Activated CD8-positive, alpha-beta memory T cell treated with anti-CD3 and anti-CD28 coated beads for 1 hour (primary cell): ENCODE measurements around the gene GRID1.
"Not testable (repeated sequence)": the region's sequence is repeated elsewhere in the genome, so short reads cannot be mapped to it uniquely, and the experiment has no call there.

Experiments
- DNase-seq, 2 donors: peaks; one replicate each; pipeline ENCODE4 v3.0.0-alpha.2; 2020; ENCODE audit warnings: low read depth in 1 of 2; ENCODE audit errors: extremely low read depth in 1 of 2

GRID1 gene

DNA sequence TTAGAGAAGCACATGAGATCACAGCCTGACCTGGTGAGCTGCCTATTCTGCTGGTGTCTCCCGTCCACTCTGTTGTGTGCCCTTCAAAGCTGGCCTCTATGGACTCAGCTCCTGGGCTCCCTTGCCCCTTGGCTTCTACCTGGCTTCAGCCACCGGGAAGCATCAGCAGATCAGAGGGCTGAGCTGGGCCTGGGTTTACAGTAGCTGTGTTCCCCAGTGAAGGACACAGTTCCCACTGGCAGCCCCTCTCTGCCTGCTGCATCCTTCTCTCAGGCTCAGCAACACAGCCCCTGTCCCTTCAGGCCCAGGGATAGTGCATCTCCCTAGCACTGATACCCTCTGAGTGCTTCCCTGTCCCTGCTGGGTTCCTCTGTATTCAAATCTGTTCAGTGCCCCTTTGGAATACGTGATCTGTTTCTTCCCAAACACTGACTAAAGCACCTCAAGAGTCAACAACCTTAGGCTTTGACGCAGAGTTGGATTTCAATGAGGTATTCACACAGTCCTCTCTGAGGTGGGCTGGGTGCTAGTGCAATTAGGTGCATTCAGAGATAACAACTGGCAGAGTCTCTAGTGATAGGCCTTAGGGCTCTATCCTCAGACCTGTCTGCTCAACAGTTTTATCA lies 109.8 kb downstream of the GRID1 start:
- no peak for DNase-seq

DNA sequence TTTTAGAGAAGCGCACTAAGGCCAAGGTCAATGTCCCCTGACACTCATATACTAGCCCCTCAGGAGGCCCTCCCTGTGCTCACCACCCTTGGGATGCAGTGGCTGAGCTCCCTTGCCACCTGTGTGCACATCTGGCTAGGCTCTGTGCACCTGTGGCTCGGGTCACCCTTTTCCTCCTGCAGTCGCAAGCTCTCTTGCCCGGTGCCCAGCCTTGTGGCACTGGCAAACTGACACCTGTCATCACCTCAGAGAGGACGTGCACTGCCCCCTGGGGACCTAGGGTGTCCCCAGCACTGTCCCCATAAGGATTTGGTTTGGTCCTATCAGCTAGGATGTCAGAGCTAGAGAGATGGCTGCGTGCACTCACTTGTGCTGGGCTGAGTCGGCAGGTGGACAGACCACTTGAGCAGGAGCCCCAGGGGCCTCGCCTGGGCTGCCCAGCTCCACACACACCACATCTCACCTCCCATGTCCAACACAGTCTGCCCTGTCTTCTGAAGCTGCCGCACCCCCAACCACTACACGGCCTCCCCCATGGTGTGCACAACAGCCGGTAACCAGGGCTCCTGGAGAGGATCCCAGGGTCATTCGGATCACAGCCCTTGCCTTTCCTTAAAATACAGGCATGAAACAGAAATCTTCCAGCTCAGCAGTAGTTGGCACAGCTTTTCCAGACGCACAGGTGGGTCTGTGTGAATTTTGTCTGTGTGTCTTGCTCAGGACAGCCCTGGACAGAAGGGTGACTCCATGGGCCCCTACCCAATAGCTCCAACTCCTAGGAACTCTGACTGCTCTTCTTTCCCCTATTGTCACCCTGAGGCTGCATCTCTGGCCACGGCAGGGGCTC lies 111.0 kb downstream of the GRID1 start:
- DNase-seq, result no peak

DNA sequence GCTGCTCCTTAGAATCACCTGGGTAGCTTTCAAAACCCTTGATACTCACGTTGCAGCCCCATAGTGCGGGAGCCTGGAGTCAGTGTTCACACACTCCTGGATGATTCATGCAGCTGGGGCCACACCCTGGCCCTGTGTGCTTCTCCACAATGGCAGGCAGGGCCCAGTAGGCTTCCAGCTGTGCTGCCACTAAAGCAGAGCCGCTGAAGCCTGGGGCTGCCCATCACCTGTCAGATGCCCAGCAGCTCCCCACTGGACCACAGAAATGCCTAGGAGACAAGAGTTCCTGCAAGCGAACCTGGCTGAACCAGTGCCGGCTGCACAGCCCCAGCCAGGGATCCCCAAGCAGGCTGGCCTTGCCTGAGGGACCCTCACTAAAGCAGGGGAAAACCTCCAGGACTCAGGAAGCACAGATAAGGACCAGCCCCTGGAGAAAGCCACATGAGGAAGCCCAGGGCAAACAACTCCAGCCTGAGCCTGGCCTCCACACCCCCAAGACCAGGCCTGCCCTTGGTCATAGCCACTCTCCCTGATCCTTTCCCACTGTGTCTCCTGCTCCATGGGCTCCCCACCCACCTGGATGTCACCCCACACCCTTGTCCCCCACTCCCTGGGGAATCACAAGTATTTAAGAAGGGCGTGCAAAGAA lies 111.9 kb downstream of the GRID1 start:
- DNase-seq, result no peak

GRCh38 chr10:86254081-86254480 lies 112.5 kb downstream of the GRID1 start:
- DNase-seq, result no peak

DNA sequence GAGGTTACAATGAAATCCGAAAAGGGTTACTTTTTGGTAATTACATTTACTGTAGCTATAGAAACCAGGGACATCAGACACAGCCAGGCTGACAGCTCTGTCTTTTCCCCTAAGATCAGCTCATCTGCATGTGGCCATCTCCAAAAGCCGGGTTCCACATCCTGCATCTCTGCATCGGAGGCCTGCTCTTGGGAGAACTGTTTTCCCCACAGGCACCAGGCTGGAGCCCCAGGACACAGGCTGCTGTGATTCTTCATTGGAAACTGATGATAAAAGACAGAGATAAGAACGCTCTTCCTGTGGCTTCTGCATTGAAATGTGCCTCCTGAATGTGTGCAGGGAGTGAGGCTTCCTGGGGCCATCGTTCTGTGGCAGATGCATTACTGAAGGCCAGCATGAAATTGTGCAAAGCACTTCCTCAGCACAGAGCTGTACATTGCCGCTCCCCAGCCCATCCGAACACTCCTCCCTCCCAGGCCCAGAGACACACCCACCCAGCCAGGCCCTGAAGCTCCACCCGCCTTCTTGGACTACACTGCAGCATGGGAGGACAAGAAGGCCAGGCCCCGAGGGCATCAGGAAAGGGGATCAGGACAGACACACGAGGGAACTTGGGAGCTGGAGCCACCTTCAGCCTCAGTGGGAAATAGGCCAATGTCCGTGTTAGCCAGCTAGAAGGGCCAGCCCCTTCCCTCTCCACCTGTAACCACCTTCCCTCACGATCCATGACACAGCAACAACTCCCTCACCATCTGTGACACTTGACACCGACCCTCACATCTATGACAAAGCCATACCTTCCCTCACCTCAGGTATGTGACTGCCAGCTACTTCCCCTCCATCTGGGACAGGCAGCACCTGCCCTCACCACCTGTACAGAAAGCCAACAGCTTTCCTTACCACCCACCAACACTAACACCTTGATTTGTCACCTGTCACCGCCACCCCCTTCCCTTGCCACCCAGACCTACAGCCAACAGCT lies 113.2 kb downstream of the GRID1 start:
- no peak for DNase-seq

DNA sequence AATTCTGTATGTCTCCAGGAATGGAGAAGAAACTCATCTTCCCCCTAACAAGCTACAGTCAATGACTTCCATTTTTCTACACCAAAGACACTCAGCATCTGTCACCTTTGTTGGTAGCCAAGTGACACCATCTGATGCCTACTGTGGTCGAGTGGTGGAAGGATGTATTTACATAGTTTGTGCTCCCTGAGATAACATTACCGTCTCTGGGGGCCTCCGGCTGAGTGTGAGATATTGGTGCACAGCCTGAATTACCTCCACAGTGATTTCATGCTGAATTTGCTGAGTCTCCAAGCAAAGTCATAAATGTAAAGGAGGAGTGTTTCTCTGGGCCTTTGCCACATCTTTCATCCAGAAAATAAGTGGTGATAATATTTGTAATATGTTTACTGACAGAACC lies 114.0 kb downstream of the GRID1 start:
- no peak for DNase-seq

- DNase-seq, result no peak
These were observed 114.5 kb downstream of the GRID1 start for GRCh38 chr10:86252079-86252478.

DNA sequence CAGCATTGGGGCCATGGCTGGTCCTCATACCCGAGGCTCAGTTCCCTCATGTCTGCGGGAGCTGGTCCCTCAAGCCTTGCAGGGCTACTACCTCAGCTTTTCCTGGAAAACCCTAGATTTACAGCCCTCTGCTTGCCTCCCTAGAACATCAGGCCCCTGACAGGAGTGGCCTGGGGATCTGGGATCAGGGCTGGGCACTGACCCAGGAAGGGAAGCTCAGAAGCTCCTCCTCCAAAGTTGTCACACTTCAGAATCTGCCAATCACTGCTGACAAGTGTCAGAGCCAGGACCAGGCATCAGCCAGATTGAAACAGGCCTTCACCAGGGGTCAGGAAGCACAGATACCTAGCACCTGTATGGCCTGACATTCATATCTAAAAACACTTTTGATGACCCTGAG lies 115.2 kb downstream of the GRID1 start:
- DNase-seq, result no peak

- no peak for DNase-seq
These were observed 116.2 kb downstream of the GRID1 start for GRCh38 chr10:86250399-86250798.

DNA sequence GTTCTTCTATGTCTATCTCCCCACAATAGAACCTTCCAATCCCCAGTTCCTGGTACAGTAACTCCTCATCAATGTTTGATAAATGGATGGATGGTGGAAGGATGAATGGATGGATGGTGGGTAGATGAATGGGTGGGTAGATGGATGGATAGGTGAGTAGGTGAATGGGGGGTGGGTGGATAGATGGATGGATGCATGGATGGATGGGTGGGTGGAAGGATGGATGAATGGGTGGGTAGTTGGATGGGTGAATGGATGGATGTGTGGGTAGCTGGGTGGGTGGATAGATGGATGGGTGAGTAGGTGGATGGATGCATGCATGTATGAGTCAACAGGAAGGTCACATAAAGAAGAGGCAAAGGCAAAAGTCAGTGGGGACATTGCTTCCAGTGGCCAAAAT lies 116.8 kb downstream of the GRID1 start:
- no peak for DNase-seq

GRCh38 chr10:86248062-86248461 lies 118.5 kb downstream of the GRID1 start:
- DNase-seq, result no peak

GRCh38 chr10:86247588-86247987 lies 119.0 kb downstream of the GRID1 start:
- DNase-seq, result no peak

GRCh38 chr10:86247073-86247472 lies 119.5 kb downstream of the GRID1 start:
- no peak for DNase-seq

DNA sequence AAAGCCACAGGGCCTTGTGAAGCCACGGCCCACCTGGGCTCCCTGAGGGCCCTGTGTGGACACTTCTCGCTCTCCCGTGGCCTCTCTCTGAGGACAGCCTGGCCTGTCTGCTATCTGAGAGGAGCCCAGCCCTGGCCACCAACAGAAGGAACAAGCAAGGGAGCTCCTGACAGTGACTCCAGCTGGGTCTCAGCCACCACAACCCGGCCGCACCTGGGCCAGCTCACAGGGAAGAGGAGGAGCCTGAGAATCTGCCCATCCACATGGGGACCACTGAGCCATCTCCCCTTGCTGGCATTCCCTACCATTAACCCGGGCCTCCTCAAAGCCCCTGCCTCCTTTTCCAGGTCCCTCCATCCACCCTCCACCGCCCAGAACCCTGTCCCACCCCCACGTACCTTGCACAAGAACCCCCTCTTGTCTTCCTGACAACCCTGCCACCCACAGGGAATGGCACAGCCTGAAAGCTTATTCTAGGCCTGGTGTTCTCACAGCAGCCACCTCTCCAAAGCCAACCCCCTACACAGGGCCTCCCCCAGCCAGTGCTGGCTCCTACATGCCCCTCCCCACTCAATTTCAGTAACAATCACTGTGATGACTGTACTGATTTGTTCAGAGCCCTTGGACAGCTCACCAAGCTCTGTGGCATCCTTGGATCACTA lies 120.2 kb downstream of the GRID1 start:
- no peak for DNase-seq

- no peak for DNase-seq
These were observed 121.6 kb downstream of the GRID1 start for GRCh38 chr10:86245015-86245394.

GRCh38 chr10:86244297-86245014 lies 122.1 kb downstream of the GRID1 start:
- DNase-seq, result no peak

GRCh38 chr10:86243651-86244155 lies 122.9 kb downstream of the GRID1 start:
- no peak for DNase-seq

- no peak for DNase-seq
These were observed 123.8 kb downstream of the GRID1 start for GRCh38 chr10:86242761-86243160.

DNA sequence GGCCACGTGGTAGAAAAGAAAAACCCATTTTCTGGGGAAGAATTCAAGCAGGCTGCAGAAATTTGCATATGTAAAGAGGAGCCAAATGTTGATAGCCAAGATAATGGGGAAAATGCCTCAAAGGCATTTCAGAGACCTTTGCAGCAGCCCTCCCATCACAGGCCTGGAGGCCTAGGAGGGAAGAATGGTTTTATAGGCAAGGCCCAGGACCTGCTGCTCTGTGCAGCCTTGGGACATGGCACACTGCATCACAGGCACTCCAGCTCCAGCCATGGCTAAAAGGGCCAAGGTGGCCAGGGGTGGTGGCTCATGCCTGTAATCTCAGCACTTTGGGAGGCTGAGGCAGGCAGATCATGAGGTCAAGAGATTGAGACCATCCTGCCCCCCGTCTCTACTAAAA lies 128.5 kb downstream of the GRID1 start:
- not testable (repeated sequence) for DNase-seq
